Activated B cell treated with CpG ODN at 0.5 μM for 24 hours (primary cell): ENCODE results near the gene HSPA14. TPM values are rescaled to one million over a fixed set of nuclear protein-coding genes. Genes with fewer than 3 reads are reported as not detected.

Experiments used
- ATAC-seq: fragments of 200-7000 bp; cut with Tn5 transposase; one replicate; pipeline ENCODE4 v1.10.0; 2021; ENCODE audit warnings: low read depth, mild to moderate bottlenecking, moderate library complexity
- CTCF ChIA-PET: fragments of 350-600 bp; sonication (Branson Sonifier 250); formaldehyde crosslinking; loops from one replicate; lab custom pipeline; 2021; ENCODE audit warnings: antibody characterized with exemption; lab: Charles Lee
- POLR2A ChIA-PET: fragments of 350-600 bp; sonication (Branson Sonifier 250); formaldehyde crosslinking; loops from one replicate; lab custom pipeline; 2021; ENCODE audit warnings: antibody characterized with exemption; lab: Charles Lee
- DNase-seq: peaks from one replicate; pipeline ENCODE4 v3.0.0; 2022
- H3K27ac Mint-ChIP-seq: one replicate; pipeline ENCODE4 v1.8.0; 2020; ENCODE audit warnings: mixed read lengths
- H3K27me3 Mint-ChIP-seq: one replicate; pipeline ENCODE4 v1.8.0; 2021; ENCODE audit warnings: mixed read lengths
- H3K36me3 Mint-ChIP-seq: one replicate; pipeline ENCODE4 v1.8.0; 2021; ENCODE audit warnings: low read depth, mixed read lengths
- H3K4me1 Mint-ChIP-seq: one replicate; pipeline ENCODE4 v1.8.0; 2021; ENCODE audit warnings: mixed read lengths
- H3K4me3 Mint-ChIP-seq: one replicate; pipeline ENCODE4 v1.8.0; 2020; ENCODE audit warnings: mild to moderate bottlenecking, mixed read lengths
- H3K9me3 Mint-ChIP-seq: one replicate; pipeline ENCODE4 v1.8.0; 2020; ENCODE audit warnings: mixed read lengths
- CTCF ChIP-seq: fragments of 200-600 bp; IDR thresholded peaks from one replicate; pipeline ENCODE4 v1.8.0; 2022; ENCODE audit warnings: antibody characterized with exemption, mild to moderate bottlenecking
- intact Hi-C: fragments of 100-400 bp; cut with micrococcal nuclease; formaldehyde crosslinking; loops from one replicate; pipeline ENCODE4 v1.15.1; 2024
- total RNA-seq: library from RNA; stranded (reverse); gene quantifications from 2 replicates; pipeline ENCODE4 v1.2.3, GENCODE V29; 2022

Gene HSPA14
- total RNA-seq, 1 donor from 2014 or later = 20.4 TPM

GRCh38 chr10:14918964-14919363 lies 80.9 kb downstream of the HSPA14 start:
- no peak for TF ChIP-seq CTCF
- ATAC-seq (no peak), DNase-seq (no peak)
- H3K4me1 Mint-ChIP-seq = peaks cover 3% of the 10 kb centered on the region
- ChIA-PET CTCF (no interaction called here), POLR2A (no interaction called here)
- H3K36me3 Mint-ChIP-seq = peaks cover 95% of the 10 kb centered on the region
- H3K9me3 Mint-ChIP-seq = peaks cover 5% of the 10 kb centered on the region
- no peaks in the 10 kb centered on the region for H3K27me3 Mint-ChIP-seq
- intact Hi-C loops = no loop called here
- H3K27ac Mint-ChIP-seq = no peak overlapping the region
- no peak overlapping the region for H3K4me3 Mint-ChIP-seq

Other genes with a start within 250 kb of the HSPA14 start
- 263 and 286 TPM in 2 replicates for gene FAM107B, start 63.4 kb upstream of the HSPA14 start, total RNA-seq
- gene CDNF, start 269 bp upstream of the HSPA14 start, total RNA-seq = 0.49 and 0.98 TPM in 2 replicates
- gene MSANTD7, start within 50 bp of the HSPA14 start, total RNA-seq = 14.9 and 16.5 TPM in 2 replicates
- gene SUV39H2, start 40.6 kb downstream of the HSPA14 start, total RNA-seq = 7.4 and 8.1 TPM in 2 replicates
- gene DCLRE1C, start 115.8 kb downstream of the HSPA14 start, total RNA-seq = 38.0 and 43.8 TPM in 2 replicates
- gene MEIG1, start 121.1 kb downstream of the HSPA14 start, total RNA-seq = 0.49 and 0.54 TPM in 2 replicates
- not detected in 2 replicates for gene OLAH, start 205.6 kb downstream of the HSPA14 start, total RNA-seq